Right ventricle myocardium inferior (tissue), 1 donor: ENCODE measurements around the gene KLK4. TPM values are rescaled to one million over a fixed set of nuclear protein-coding genes. Genes with fewer than 3 reads are reported as not detected.

Experiments
- ATAC-seq: fragments of 200-7000 bp; cut with Tn5 transposase; one replicate; pipeline ENCODE4 v1.9.1; 2020; ENCODE audit warnings: mild to moderate bottlenecking, moderate library complexity
- DNase-seq: peaks from one replicate; pipeline ENCODE4 v3.0.0; 2021; ENCODE audit errors: missing footprints
- intact Hi-C: fragments of 100-400 bp; cut with DNase I; formaldehyde crosslinking; loops from one replicate; pipeline ENCODE4 v1.11.0; 2022
- total RNA-seq: library from RNA; stranded (reverse); fragmentation: NEBNext Ultra II Directional; extraction: Animal tissue kit (Norgen Biotek cat#: 25700); gene quantifications from one replicate; pipeline ENCODE4 v1.2.1, GENCODE V29; 2021
- donor health status: DM: no; HTN: yes; CAD: no; lungs with severe emphysema.

KLK4 gene
- total RNA-seq, 1 donor from 2014 or later = not detected

- intact Hi-C loops = no loop called here
- no peak for ATAC-seq
- no peak for DNase-seq
Measured at GRCh38 chr19:50894478-50895356, 16.5 kb downstream of the KLK4 start.

GRCh38 chr19:50893047-50893736, 18.0 kb downstream of the KLK4 start:
- DNase-seq (no peak), ATAC-seq (no peak)
- intact Hi-C loops = no loop called here

- ATAC-seq = no peak
- intact Hi-C loops = no loop called here
- DNase-seq = no peak
Measured at GRCh38 chr19:50891253-50891625, 20.0 kb downstream of the KLK4 start.

GRCh38 chr19:50890422-50891252, 20.6 kb downstream of the KLK4 start:
- no peak for ATAC-seq
- DNase-seq = no peak
- intact Hi-C loops = no loop called here

DNA sequence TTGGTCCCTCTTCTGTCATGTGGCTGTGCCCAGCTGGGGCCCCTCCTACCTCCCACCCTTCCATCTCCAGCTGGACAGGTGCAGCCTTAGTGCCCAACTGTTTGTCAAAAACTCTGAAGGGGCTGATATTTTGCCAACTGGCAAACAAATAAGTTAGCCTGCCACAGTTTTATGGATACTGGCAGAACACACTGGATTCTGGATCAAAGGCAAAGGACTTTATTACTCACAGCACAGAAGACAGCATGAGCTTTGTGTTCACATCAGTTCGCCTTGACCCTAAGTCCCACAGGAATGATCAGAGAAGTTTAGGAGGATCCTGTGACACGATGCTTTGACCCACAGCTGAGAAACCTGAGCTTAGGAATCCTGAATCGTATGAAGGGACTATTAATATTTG, 21.6 kb downstream of the KLK4 start:
- ATAC-seq = no peak
- DNase-seq = no peak
- intact Hi-C loops = no loop called here

DNA sequence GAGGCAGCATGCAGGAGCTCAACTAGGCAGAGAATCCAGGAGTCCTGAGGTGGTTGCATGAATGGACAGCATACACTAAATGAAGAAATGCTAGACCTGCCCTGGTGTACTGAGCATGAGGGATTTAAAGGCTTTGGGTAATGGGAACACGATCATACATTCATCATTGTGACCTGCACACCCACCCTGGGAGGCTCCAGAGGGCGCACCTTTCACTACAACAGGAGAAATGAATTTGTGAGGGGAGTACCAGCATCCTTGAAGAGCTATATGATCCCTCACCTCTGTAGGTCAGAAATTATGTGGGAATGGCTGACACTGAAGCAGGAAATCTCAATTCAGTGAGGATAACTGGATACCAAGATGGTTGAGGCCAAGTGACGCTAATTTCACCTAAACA, 29.0 kb downstream of the KLK4 start:
- ATAC-seq (no peak), DNase-seq (no peak)
- intact Hi-C loops = no loop called here

GRCh38 chr19:50880241-50880640, 31.0 kb downstream of the KLK4 start:
- ATAC-seq = no peak
- intact Hi-C loops = no loop called here
- DNase-seq = no peak

GRCh38 chr19:50878851-50879250, 32.3 kb downstream of the KLK4 start:
- DNase-seq (no peak), ATAC-seq (no peak)
- intact Hi-C loops = no loop called here

DNA sequence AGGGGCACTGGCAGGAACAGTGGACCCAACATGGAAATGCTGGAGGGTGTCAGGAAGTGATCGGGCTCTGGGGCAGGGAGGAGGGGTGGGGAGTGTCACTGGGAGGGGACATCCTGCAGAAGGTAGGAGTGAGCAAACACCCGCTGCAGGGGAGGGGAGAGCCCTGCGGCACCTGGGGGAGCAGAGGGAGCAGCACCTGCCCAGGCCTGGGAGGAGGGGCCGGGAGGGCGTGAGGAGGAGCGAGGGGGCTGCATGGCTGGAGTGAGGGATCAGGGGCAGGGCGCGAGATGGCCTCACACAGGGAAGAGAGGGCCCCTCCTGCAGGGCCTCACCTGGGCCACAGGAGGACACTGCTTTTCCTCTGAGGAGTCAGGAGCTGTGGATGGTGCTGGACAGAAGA, 33.9 kb downstream of the KLK4 start:
- DNase-seq = no peak
- ATAC-seq = no peak
- intact Hi-C loops = no loop called here

DNA sequence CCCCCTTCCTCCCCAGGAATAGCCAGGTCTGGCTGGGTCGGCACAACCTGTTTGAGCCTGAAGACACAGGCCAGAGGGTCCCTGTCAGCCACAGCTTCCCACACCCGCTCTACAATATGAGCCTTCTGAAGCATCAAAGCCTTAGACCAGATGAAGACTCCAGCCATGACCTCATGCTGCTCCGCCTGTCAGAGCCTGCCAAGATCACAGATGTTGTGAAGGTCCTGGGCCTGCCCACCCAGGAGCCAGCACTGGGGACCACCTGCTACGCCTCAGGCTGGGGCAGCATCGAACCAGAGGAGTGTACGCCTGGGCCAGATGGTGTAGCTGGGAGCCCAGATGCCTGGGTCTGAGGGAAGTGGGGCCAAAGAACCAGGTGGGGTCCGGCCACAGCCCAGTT, 34.7 kb downstream of the KLK4 start:
- intact Hi-C loops = no loop called here
- ATAC-seq = no peak
- DNase-seq = no peak

DNA sequence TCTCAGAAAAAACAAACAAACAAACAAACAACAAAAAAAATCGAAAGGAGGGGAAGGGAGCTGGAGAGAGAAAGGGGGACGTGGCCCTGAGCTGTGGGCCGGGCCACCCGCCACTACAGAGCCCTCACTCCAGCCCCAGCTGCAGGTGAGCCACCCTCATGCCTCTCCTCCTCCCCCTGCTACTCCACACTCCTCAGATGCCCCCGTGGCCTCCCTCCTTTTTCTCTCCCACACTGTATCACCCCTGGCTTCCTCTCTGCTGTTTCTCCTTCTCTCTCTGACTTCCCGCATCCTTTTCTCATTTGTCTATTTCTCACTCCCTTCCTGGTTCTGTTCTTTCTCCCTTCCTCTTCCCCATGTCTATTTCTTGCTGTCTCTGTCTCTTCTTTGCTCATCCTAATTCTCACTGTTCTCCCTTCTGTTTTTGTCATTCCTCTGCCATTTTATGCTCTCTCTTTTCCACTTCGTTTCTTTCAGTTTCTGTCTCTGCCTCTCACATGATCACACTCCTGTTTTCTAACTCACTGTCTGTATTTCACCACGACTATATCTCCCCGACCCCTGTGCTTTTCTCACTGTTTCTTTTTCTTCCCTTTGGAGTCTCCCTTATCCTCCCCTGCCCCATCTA, 35.3 kb downstream of the KLK4 start:
- ATAC-seq (no peak), DNase-seq (no peak)
- intact Hi-C loops = no loop called here

DNA sequence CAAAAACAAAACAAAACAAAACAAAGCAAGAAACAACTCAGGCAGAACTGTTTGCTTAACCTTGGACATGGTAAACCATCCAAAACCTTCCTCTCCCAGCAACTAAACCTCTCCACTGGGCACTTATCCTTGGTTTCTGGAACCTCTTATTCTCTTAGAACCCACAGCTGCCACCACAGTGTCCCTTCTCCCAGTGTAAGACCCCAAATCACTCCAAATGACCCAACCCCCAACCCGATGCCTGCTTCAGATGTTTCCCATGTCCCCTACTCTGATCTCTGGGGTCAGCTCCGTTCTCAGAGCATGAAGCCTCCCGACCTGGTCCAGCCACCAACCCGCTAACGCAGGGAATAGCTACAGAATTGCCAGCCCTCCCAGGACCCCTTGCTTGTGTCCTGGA, 37.0 kb downstream of the KLK4 start:
- intact Hi-C loops = no loop called here
- no peak for DNase-seq
- no peak for ATAC-seq

- intact Hi-C loops = no loop called here
- ATAC-seq (no peak), DNase-seq (no peak)
Measured at GRCh38 chr19:50873056-50873455, 38.1 kb downstream of the KLK4 start, which contains the start of gene KLK2. Gene KLK2, plus strand, starts transcription at chr19:50873439. Its CDS starts 35 bp downstream, at chr19:50873474.

DNA sequence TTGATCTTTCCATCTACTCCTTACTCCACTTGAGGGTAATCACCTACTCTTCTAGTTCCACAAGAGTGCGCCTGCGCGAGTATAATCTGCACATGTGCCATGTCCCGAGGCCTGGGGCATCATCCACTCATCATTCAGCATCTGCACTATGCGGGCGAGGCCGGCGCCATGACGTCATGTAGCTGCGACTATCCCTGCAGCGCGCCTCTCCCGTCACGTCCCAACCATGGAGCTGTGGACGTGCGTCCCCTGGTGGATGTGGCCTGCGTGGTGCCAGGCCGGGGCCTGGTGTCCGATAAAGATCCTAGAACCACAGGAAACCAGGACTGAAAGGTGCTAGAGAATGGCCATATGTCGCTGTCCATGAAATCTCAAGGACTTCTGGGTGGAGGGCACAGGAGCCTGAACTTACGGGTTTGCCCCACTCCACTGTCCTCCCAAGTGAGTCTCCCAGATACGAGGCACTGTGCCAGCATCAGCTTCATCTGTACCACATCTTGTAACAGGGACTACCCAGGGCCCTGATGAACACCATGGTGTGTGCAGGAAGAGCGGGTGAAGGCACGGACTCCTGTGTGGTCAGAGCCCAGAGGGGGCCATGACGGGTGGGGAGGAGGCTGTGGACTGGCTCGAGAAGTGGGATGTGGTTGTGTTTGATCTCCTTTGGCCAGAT, 40.6 kb downstream of the KLK4 start:
- no peak for DNase-seq
- ATAC-seq = no peak
- intact Hi-C loops = no loop called here

GRCh38 chr19:50869479-50869878, 41.7 kb downstream of the KLK4 start:
- no peak for ATAC-seq
- intact Hi-C loops = no loop called here

GRCh38 chr19:50861496-50862286, 49.5 kb downstream of the KLK4 start:
- no peak for ATAC-seq
- intact Hi-C loops = no loop called here
- DNase-seq = no peak

More at GRCh38 chr19:50869479-50869878, 41.7 kb downstream of the KLK4 start:
- DNase-seq = no peak

DNA sequence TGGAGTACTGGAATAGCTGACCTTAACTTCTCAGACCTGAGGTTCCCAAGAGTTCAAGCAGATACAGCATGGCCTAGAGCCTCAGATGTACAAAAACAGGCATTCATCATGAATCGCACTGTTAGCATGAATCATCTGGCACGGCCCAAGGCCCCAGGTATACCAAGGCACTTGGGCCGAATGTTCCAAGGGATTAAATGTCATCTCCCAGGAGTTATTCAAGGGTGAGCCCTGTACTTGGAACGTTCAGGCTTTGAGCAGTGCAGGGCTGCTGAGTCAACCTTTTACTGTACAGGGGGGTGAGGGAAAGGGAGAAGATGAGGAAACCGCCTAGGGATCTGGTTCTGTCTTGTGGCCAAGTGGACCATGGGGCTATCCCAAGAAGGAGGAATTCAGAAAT, 50.2 kb downstream of the KLK4 start:
- no peak for ATAC-seq
- intact Hi-C loops = no loop called here
- no peak for DNase-seq

GRCh38 chr19:50859849-50860248, 51.3 kb downstream of the KLK4 start:
- DNase-seq (no peak), ATAC-seq (no peak)
- intact Hi-C loops = no loop called here
